HG02798 (cell line): Measurements from ENCODE around the gene GIPC3.

ENCODE experiments used
- ATAC-seq: cut with Tn5 transposase; IDR thresholded peaks from one replicate; pipeline ENCODE4 v1.9.1; 2021; ENCODE audit warnings: mild to moderate bottlenecking; ENCODE audit not compliant: unreplicated experiment, poor library complexity

The GIPC3 gene

GRCh38 chr19:3632739-3633558 lies 47.7 kb downstream of the GIPC3 start:
- ATAC-seq: no peak

GRCh38 chr19:3633559-3633988 lies 48.3 kb downstream of the GIPC3 start:
- no peak for ATAC-seq

GRCh38 chr19:3634496-3635045 lies 49.3 kb downstream of the GIPC3 start:
- no peak for ATAC-seq

GRCh38 chr19:3636506-3636905 lies 51.2 kb downstream of the GIPC3 start:
- ATAC-seq: no peak

- ATAC-seq: no peak
Measured at GRCh38 chr19:3636962-3637361, 51.7 kb downstream of the GIPC3 start.

GRCh38 chr19:3637621-3638020 lies 52.3 kb downstream of the GIPC3 start:
- ATAC-seq: no peak

- no peak for ATAC-seq
Measured at GRCh38 chr19:3638208-3639193, 53.2 kb downstream of the GIPC3 start.

GRCh38 chr19:3639479-3639878 lies 54.2 kb downstream of the GIPC3 start:
- ATAC-seq: no peak

- no peak for ATAC-seq
Measured at GRCh38 chr19:3641515-3642269, 56.4 kb downstream of the GIPC3 start.

GRCh38 chr19:3642296-3642695 lies 57.0 kb downstream of the GIPC3 start:
- ATAC-seq: no peak
